ENCODE results near the gene CDK14.

The CDK14 gene

DNA sequence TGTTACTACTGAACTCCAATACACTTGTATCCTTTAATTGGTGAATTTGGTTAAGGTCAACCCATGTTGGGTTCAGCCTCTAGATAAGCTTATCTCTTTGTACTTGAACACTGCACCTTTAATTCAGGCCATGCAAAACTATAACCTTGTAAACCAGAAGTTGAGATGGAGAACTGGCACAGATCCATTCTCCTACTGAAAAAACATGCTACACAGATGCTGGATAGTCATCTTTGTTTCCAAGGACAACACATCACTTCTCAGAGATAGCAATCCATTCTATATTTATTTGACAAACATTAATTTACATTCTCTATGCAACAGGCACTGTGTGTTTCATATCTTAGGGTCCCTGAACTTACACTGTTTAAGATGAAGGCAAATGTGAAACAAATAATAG lies 2.9 kb upstream of the CDK14 start:
- TF ChIP-seq, protein P1, sequence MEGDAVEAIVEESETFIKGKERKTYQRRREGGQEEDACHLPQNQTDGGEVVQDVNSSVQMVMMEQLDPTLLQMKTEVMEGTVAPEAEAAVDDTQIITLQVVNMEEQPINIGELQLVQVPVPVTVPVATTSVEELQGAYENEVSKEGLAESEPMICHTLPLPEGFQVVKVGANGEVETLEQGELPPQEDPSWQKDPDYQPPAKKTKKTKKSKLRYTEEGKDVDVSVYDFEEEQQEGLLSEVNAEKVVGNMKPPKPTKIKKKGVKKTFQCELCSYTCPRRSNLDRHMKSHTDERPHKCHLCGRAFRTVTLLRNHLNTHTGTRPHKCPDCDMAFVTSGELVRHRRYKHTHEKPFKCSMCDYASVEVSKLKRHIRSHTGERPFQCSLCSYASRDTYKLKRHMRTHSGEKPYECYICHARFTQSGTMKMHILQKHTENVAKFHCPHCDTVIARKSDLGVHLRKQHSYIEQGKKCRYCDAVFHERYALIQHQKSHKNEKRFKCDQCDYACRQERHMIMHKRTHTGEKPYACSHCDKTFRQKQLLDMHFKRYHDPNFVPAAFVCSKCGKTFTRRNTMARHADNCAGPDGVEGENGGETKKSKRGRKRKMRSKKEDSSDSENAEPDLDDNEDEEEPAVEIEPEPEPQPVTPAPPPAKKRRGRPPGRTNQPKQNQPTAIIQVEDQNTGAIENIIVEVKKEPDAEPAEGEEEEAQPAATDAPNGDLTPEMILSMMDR (IDR thresholded peaks at IDR 0.05; ENCODE audit: low read depth, low read length), result no peak

DNA sequence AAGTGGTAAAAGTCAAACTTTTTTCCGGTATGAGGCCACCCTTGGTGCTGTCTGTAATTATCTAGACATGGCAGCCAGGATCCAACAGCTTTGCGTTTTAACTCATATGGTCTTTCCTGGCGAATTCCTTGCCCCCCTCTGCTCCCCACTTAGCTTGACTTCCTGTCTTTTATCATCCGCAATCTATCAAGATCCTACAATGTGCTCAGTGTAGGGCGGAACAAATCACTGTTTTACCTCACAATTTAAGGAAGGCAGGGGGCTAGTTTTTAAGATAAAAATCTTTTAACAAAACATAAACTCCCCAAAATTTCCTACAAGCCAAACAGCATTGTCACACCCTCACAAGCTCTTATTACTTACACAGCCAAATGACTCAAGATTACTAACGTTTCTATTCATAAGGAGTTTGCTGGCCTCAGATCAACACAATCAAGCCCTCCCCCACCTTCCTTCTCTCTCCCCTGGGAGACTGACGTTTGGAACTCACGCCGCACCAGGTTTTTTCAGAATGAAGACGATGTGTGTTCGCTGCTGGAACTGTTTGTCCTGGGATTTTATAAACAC lies 1.3 kb upstream of the CDK14 start:
- TF ChIP-seq, protein P1 (IDR thresholded peaks at IDR 0.05; ENCODE audit: low read depth, low read length), result no peak
- DNase-seq, result no peak
- no peaks in the 10 kb centered on the region for H3K4me1 ChIP-seq
- H3K4me3 ChIP-seq (ENCODE audit: low read depth, low read length), result no peak overlapping the region
- no peaks in the 10 kb centered on the region for H3K36me3 ChIP-seq
- H3K9me3 ChIP-seq, result no peaks in the 10 kb centered on the region
- H3K27me3 ChIP-seq, result peaks cover 31% of the 10 kb centered on the region

More for the DNA sequence above, 2.9 kb upstream of the CDK14 start:
- no peaks in the 10 kb centered on the region for H3K9me3 ChIP-seq
- peaks cover 31% of the 10 kb centered on the region for H3K27me3 ChIP-seq
- DNase-seq, result no peak
- H3K4me3 ChIP-seq (ENCODE audit: low read depth, low read length), result no peak overlapping the region
- no peaks in the 10 kb centered on the region for H3K36me3 ChIP-seq
- H3K4me1 ChIP-seq, result no peaks in the 10 kb centered on the region

DNA sequence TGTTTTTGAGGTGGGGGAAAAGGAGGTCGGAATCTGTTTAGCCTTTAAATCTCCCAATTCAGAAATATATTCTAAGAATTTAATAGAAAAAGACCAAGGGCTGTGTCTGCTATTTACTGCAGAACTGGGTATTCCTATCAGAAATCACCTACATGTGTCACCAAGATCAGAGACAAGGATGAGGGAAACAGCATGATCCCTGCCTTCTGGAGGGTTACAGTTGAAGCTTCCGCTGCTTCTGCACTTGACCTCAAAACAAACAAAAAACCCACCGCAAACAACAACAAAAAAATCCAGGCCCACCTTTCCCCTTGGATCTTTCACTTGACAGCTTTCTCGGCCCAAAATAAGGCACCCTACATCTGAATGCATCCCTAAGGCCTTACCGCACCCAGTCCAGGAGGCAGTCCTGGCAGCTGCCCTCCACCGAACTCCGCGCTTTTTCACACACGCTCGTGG lies 750 bp upstream of the CDK14 start:
- Histone ChIP-seq H3K4me3 (ENCODE audit: low read depth, low read length) (no peak overlapping the region), H3K4me1 (no peaks in the 10 kb centered on the region), H3K9me3 (no peaks in the 10 kb centered on the region), H3K36me3 (no peaks in the 10 kb centered on the region), H3K27me3 (peaks cover 31% of the 10 kb centered on the region)
- TF ChIP-seq, protein P1 (IDR thresholded peaks at IDR 0.05; ENCODE audit: low read depth, low read length), result no peak
- DNase-seq, result no peak

DNA sequence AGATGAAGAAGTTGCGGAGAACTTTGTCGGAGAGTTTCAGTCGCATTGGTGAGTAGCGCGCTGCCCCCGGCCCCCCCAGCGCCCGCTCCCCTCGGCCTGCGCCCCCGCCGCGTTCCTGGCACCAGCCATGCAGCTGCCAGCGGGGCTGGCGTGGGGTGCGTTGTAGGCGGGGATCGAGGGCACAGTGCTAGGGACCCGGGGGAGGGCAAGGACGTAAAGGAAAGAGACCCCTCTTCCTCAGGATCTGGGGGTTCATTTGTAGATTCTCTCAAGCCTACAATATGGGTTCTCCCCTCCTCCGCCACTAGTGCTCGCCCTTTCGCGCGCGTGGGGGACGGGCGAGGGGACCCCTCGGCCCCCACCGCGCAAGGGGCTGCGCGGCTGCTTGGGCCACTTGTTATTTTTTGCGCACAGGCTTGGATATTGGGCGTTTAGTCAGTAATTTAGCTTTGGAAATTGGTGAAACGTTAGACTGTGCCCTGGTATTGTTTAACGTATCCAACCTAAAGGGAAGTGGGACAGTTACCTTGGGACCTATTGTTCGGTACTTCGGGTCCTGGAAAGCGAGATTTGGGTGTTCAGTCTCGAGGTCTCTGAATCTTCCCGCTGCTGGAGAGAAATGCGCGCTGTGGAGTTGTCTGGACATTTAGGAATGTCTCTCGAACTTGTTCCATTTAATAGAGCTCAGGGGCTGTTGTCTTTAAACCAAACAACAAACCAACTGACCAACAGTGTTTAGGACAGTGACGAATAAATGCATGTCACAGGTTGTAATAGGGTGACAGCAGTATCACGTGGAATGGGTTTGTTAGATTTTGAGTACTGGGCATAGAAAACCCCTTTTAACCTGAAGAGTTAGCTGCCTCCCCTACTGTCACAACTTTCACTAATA lies 796 bp downstream of the CDK14 start:
- Histone ChIP-seq H3K36me3 (no peaks in the 10 kb centered on the region), H3K9me3 (no peaks in the 10 kb centered on the region), H3K4me1 (no peaks in the 10 kb centered on the region), H3K27me3 (peaks cover 31% of the 10 kb centered on the region), H3K4me3 (ENCODE audit: low read depth, low read length) (peak overlapping the region; percentile 39)
- no peak for DNase-seq
- TF ChIP-seq, protein P1 (IDR thresholded peaks at IDR 0.05; ENCODE audit: low read depth, low read length), result no peak

DNA sequence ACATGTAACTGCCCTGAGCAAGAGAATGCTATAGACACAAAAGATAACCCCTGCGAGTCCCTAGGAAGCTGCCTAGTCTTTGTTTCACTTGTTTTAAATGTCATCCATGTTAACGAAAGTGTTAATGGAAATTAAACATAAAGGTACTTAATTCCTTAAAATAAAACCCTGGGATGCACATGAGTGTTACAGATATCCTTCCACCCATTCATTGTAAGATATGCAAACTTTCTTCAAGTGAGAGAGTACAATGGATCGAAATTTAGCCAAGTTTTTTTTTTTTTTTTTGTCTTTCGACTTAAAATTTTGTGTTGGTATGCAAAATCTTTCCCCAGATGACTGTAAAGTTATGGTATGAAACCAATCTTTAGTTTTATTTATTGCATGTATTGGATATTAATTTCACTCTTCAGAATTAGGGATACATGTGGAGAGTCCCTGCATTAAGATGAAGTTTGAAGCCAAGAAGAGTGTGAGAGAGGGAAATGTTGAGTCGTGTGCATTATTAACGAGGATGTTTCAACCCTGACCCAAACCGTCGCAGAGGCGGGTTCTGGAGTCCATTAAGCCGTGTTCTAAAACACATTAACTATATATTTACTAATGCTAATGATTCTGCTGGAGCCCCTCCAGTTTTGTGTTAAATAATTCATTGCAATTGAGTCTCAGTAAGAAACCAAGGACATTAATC lies 1.6 kb downstream of the CDK14 start:
- Histone ChIP-seq H3K36me3 (no peaks in the 10 kb centered on the region), H3K4me1 (no peaks in the 10 kb centered on the region), H3K9me3 (no peaks in the 10 kb centered on the region), H3K4me3 (ENCODE audit: low read depth, low read length) (no peak overlapping the region), H3K27me3 (peaks cover 31% of the 10 kb centered on the region)
- no peak for DNase-seq
- TF ChIP-seq, protein P1 (IDR thresholded peaks at IDR 0.05; ENCODE audit: low read depth, low read length), result no peak

Data from BE2C (cell line).